A549 (cell line): ENCODE data around the gene CHD8. TPM values are rescaled to one million over a fixed set of nuclear protein-coding genes. Genes with fewer than 3 reads are reported as not detected.
A peak's percentile ranks its signal among the peaks of the same experiment; 100 is the strongest.

Source experiments
- ATAC-seq, 2 experiments: fragments of 200-7000 bp in 1 of 2; fragments of >200 bp in 1 of 2; cut with Nextera tagmentation in 1 of 2; cut with Tn5 transposase in 1 of 2; 3 replicates each; pipeline versions ENCODE4 v1.8.0 to v1.9.1; 2018 to 2020; ENCODE audit warnings: mild to moderate bottlenecking in 1 of 2, moderate library complexity in 1 of 2
- CTCF ChIA-PET: fragments of 300-600 bp; sonication (Branson Sonifier 250); formaldehyde crosslinking; extraction: SDS; loops from one replicate; lab custom pipeline; 2021; ENCODE audit warnings: antibody characterized with exemption, inconsistent platforms; lab: Yijun Ruan, JAX
- POLR2A ChIA-PET: fragments of 350-600 bp; formaldehyde crosslinking; extraction: SDS; loops from one replicate; lab custom pipeline; 2021; ENCODE audit warnings: antibody characterized with exemption, inconsistent platforms; lab: Yijun Ruan, JAX
- DNase-seq, 2 experiments: peaks; one replicate each; pipeline versions ENCODE4 v3.0.0 to v3.0.0-alpha.2; 2011 to 2016; ENCODE audit warnings: low read depth in 1 of 2, low spot score in 1 of 2
- FAIRE-seq: peaks from 2 replicates; lab custom pipeline; 2011; peaks lifted over from hg19 to GRCh38; lab: Jason Lieb, UNC
- H3K27ac ChIP-seq, 2 experiments: fragments of >200 bp; sonication (Bioruptor Twin); formaldehyde crosslinking; 3 replicates each; pipeline ENCODE4 v1.5.1; 2016 to 2017
- H3K4me1 ChIP-seq: fragments of >200 bp; sonication (Bioruptor Twin); formaldehyde crosslinking; 3 replicates; pipeline ENCODE4 v1.6.1; 2016
- H3K4me2 ChIP-seq: fragments of >200 bp; sonication (Bioruptor Twin); formaldehyde crosslinking; 3 replicates; pipeline ENCODE4 v1.6.1; 2016
- H3K4me3 ChIP-seq: fragments of >200 bp; sonication (Bioruptor Twin); formaldehyde crosslinking; 3 replicates; pipeline ENCODE4 v1.5.1; 2016
- H3K9me3 ChIP-seq: fragments of >200 bp; sonication (Bioruptor Twin); formaldehyde crosslinking; 3 replicates; pipeline ENCODE4 v1.6.1; 2016
- BCL3 ChIP-seq: fragments of >200 bp; sonication (Bioruptor Twin); formaldehyde crosslinking; IDR thresholded peaks from 3 replicates; pipeline ENCODE4 v1.6.1; 2016
- BHLHE40 ChIP-seq: IDR thresholded peaks from 2 replicates; pipeline ENCODE4 v1.6.1; 2012; ENCODE audit warnings: low read depth, low read length, inconsistent platforms
- CHD4 ChIP-seq: fragments of 200-600 bp; sonication (generic); IDR thresholded peaks from 2 replicates; pipeline ENCODE4 v1.6.1; 2016; ENCODE audit warnings: antibody characterized with exemption, mild to moderate bottlenecking, borderline replicate concordance
- EHF ChIP-seq: fragments of 250-450 bp; sonication (Bioruptor Pico); IDR thresholded peaks from 2 replicates; pipeline ENCODE4 v1.5.0; 2020; ENCODE audit warnings: mild to moderate bottlenecking
- EHMT2 ChIP-seq: fragments of 200-600 bp; sonication (generic); IDR thresholded peaks from 2 replicates; pipeline ENCODE4 v1.6.1; 2016; ENCODE audit warnings: antibody characterized with exemption, low read depth, mild to moderate bottlenecking, moderate library complexity
- EP300 ChIP-seq, 2 experiments: fragments of >200 bp; sonication (Bioruptor Twin); formaldehyde crosslinking; IDR thresholded peaks; 2 replicates in 1 of 2; 3 replicates in 1 of 2; pipeline ENCODE4 v1.6.1; 2016 to 2017
- ESRRA ChIP-seq: fragments of 150-350 bp; IDR thresholded peaks from 2 replicates; pipeline ENCODE4 v1.6.1; 2014; ENCODE audit warnings: mild to moderate bottlenecking, low read length, borderline replicate concordance
- FOSL2 ChIP-seq, 2 experiments: fragments of 450-650 bp in 1 of 2; fragments of >200 bp in 1 of 2; sonication (Bioruptor Twin) in 1 of 2; formaldehyde crosslinking; IDR thresholded peaks; 2 replicates each; pipeline versions ENCODE4 v1.5.0 to v1.6.1; 2016 to 2020; ENCODE audit warnings: mild to moderate bottlenecking in 1 of 2, moderate library complexity in 1 of 2
- FOXS1 ChIP-seq: fragments of 250-450 bp; sonication (Bioruptor Pico); IDR thresholded peaks from 2 replicates; pipeline ENCODE4 v1.5.0; 2020; ENCODE audit warnings: mild to moderate bottlenecking, moderate library complexity
- HMGXB4 ChIP-seq: fragments of 250-450 bp; sonication (Bioruptor Pico); IDR thresholded peaks from 2 replicates; pipeline ENCODE4 v1.5.0; 2021; ENCODE audit warnings: mild to moderate bottlenecking, moderate library complexity, borderline replicate concordance
- JUN ChIP-seq, 2 experiments: fragments of >200 bp; sonication (Bioruptor Twin); formaldehyde crosslinking; IDR thresholded peaks; 2 replicates in 1 of 2; 3 replicates in 1 of 2; pipeline ENCODE4 v1.6.1; 2016 to 2017
- JUNB ChIP-seq: fragments of >200 bp; sonication (Bioruptor Twin); formaldehyde crosslinking; IDR thresholded peaks from 2 replicates; pipeline ENCODE4 v1.6.1; 2016
- KDM5A ChIP-seq: fragments of 200-600 bp; sonication (generic); IDR thresholded peaks from 2 replicates; pipeline ENCODE4 v1.6.1; 2016; ENCODE audit warnings: antibody characterized with exemption, mild to moderate bottlenecking
- MAFK ChIP-seq: fragments of 450-650 bp; IDR thresholded peaks from 2 replicates; pipeline ENCODE4 v1.6.1; 2014; ENCODE audit not compliant: partially characterized antibody
- MAX ChIP-seq: IDR thresholded peaks from 2 replicates; pipeline ENCODE4 v1.6.1; 2012
- MAZ ChIP-seq: fragments of 150-350 bp; IDR thresholded peaks from 2 replicates; pipeline ENCODE4 v1.6.1; 2014; ENCODE audit warnings: antibody characterized with exemption, low read depth, low read length, borderline replicate concordance
- NFE2L2 ChIP-seq: fragments of 150-350 bp; conservative IDR thresholded peaks from 2 replicates; pipeline ENCODE4 v1.6.1; 2014; ENCODE audit warnings: low read length
- NPAS2 ChIP-seq: fragments of 250-450 bp; sonication (Bioruptor Pico); IDR thresholded peaks from 2 replicates; pipeline ENCODE4 v1.8.0; 2022; ENCODE audit warnings: mild to moderate bottlenecking, moderate library complexity, borderline replicate concordance
- PHF8 ChIP-seq: fragments of 200-600 bp; sonication (generic); IDR thresholded peaks from 2 replicates; pipeline ENCODE4 v1.6.1; 2016; ENCODE audit warnings: low read depth, mild to moderate bottlenecking, antibody characterized with exemption, moderate library complexity, borderline replicate concordance
- POLR2A ChIP-seq: IDR thresholded peaks from 2 replicates; pipeline ENCODE4 v1.6.1; 2012; ENCODE audit warnings: mild to moderate bottlenecking, low read length
- POLR2AphosphoS2 ChIP-seq: conservative IDR thresholded peaks from 2 replicates; pipeline ENCODE4 v1.6.1; 2012; ENCODE audit warnings: low read length, improper control_type of control experiment, inconsistent platforms
- RAD21 ChIP-seq, 2 experiments: fragments of >200 bp in 1 of 2; sonication (Bioruptor Twin) in 1 of 2; formaldehyde crosslinking in 1 of 2; IDR thresholded peaks in 1 of 2; conservative IDR thresholded peaks in 1 of 2; 2 replicates in 1 of 2; 3 replicates in 1 of 2; pipeline ENCODE4 v1.6.1; 2012 to 2018; ENCODE audit warnings: inconsistent platforms in 1 of 2
- USF2 ChIP-seq: fragments of 450-650 bp; IDR thresholded peaks from 2 replicates; pipeline ENCODE4 v1.6.1; 2014; ENCODE audit warnings: antibody characterized with exemption
- ZC3H11A ChIP-seq: fragments of 450-650 bp; IDR thresholded peaks from 2 replicates; pipeline ENCODE4 v1.6.1; 2014; ENCODE audit warnings: antibody characterized with exemption, mild to moderate bottlenecking
- WGBS: methylation state at CpG from one replicate; pipeline ENCODE4 v1.1.6; 2017; ENCODE audit errors: missing lambda C conversion rate; 5-methylcytosine and 5-hydroxymethylcytosine counted together
- polyA plus RNA-seq, 4 experiments: library from polyadenylated mRNA; depleted of rRNA in 3 of 4; stranded (reverse); fragments of >200 nt; fragmentation: RNase III in 1 of 4; extraction: RNeasy Plus Mini Kit Qiagen cat#74134 plus additional on column Dnase treatment in 1 of 4; gene quantifications; 2 replicates in 3 of 4; 3 replicates in 1 of 4; pipeline ENCODE4 v1.2.3, GENCODE V29; 2011 to 2017
- TF ChIP-seq, protein P1 (sequence below): IDR thresholded peaks from 2 replicates; pipeline ENCODE4 v1.6.1; 2012

Gene CHD8
- polyA plus RNA-seq, 2 of the 4 experiments (the other 2 are of a cell fraction), result 28.5 to 36.8 TPM

- WGBS, result 95% methylated on average over 7 of the region's 7 CpGs
- Histone ChIP-seq H3K4me3 (no peak overlapping the region), H3K4me2 (peak overlapping the region; percentile 77), H3K4me1 (peaks cover 27% of the 10 kb centered on the region), H3K27ac (peak overlapping the region; percentile 91 to 97; a peak in 3 of 6 replicates), H3K9me3 (no peaks in the 10 kb centered on the region)
- POLR2A ChIA-PET, result no interaction called here
- CTCF ChIA-PET, result interaction anchor here (0.6 to 1.4 kb wide), 5 partner anchors 8 to 982 kb away, joined by 3 to 5 read pairs (median 3); partner anchors contain the start of gene CHD8
- DNase-seq (no peak), ATAC-seq (no peak), FAIRE-seq (no peak)
- TF ChIP-seq FOXS1 (CRISPR knock-in tag) (no peak), NFE2L2 (no peak), PHF8 (no peak)
These were observed 70.6 kb downstream of the CHD8 start for GRCh38 chr14:21385188-21385904.

DNA sequence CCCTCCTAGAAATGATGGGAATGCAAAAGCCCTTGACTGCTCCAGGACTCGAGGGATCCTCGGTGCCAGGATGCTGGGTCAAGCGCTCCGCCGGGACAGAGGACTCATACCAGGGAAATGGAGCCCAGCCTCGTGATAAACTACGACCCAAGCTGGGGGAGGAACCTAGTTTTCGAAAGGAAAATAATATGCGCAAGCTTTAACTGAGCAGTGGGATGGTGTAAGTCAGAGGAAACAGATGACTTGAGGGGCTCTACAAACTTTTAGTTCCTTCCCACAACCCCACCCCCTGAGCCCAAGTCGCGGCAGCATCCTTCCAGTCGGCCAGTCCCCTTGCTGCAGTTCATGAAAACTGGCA, 71.5 kb downstream of the CHD8 start:
- Histone ChIP-seq H3K4me3 (peak overlapping the region; percentile 71), H3K4me1 (peaks cover 27% of the 10 kb centered on the region), H3K27ac (peak overlapping the region; percentile 91 to 97), H3K9me3 (no peaks in the 10 kb centered on the region), H3K4me2 (peak overlapping the region; percentile 77)
- DNase-seq (no peak), FAIRE-seq (no peak), ATAC-seq (peak in 1 of 2 experiments; percentile 30; a peak in 2 of 6 replicates)
- ChIA-PET POLR2A (interaction anchor here (0.6 to 1.2 kb wide), 8 partner anchors 24 to 127 kb away, joined by 3 to 10 read pairs (median 5); partner anchors contain the start of genes CHD8 and METTL3), CTCF (interaction anchor here (0.6 to 1.4 kb wide), 4 partner anchors 9 to 172 kb away, joined by 3 to 5 read pairs (median 4); no protein-coding TSS in a partner anchor)
- TF ChIP-seq RAD21 (conservative IDR thresholded peaks at IDR 0.05 in 1 of 2, IDR thresholded peaks at IDR 0.05 in 1 of 2) (no peak), BCL3 (no peak), FOXS1 (CRISPR knock-in tag) (no peak), EHMT2 (no peak), PHF8 (no peak), NPAS2 (CRISPR knock-in tag) (no peak), MAZ (no peak), JUN (IDR thresholded peaks at IDR 0.05) (no peak), FOSL2 (IDR thresholded peaks at IDR 0.05) (no peak), FOSL2 (CRISPR knock-in tag; IDR thresholded peaks at IDR 0.05) (no peak)
- WGBS, result 4% methylated on average over 12 of the region's 12 CpGs

DNA sequence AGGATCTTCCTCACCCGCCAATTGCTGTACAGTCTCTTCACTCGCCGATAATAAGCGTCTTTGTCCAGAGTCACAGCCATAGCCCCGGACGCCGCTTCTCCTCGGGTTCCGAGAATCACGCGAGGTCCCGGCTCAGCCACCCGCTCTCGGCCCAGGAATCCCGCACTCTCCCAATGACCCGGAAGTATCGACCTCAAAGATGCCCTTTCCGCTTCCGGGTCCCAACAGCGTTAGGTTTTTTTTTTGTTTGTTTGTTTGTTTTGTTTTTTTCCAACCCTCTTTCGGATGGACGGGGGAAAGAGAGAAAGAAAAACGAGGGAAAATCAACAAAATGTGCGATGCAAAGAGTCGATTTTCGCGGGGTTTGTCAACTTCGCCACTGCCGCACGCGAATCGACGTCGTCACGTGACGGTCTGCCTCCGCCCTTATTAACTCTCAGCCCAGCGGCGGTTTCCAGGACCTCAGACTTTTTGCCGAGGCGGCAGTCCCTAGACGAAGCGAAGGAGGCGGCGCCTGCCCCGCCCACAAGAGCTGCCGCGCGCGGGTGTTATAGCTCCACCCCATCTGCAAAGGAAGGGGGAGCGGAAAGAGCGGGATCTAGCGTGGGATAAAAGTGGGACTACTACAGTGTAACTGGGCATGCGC, 72.0 kb downstream of the CHD8 start, which contains the start of gene SUPT16H:
TSS of gene SUPT16H (minus strand) at position 172 of the 646 bp plus-strand sequence. CDS start at position 80, 92 bp downstream.
- no peak for FAIRE-seq
- WGBS, result 1% methylated on average over 53 of the region's 54 CpGs
- H3K27ac ChIP-seq, result peak within 1 kb of the TSS; percentile 91 to 97
- ATAC-seq, result peak; percentile 93 to 95
- DNase-seq, result peak; percentile 80 to 95
- peaks cover 27% of the 10 kb centered on the region for H3K4me1 ChIP-seq
- H3K4me2 ChIP-seq, result peak within 1 kb of the TSS; percentile 84
- H3K9me3 ChIP-seq, result no peaks in the 10 kb centered on the region
- H3K4me3 ChIP-seq, result peak within 1 kb of the TSS; percentile 71
- ChIA-PET CTCF (interaction anchor here (0.6 to 1.4 kb wide), 2 partner anchors 12 to 173 kb away, joined by 3 to 4 read pairs; no protein-coding TSS in a partner anchor), POLR2A (interaction anchor here (0.6 to 1.2 kb wide), 8 partner anchors 25 to 127 kb away, joined by 3 to 10 read pairs (median 5); partner anchors contain the start of genes CHD8 and METTL3)
- TF ChIP-seq ZC3H11A, result no peak
- TF ChIP-seq MAX, result peak; percentile 90
- TF ChIP-seq MAFK, result peak; percentile 97
- TF ChIP-seq PHF8, result peak; percentile 94; the same call in 1 of the 2 replicates
- TF ChIP-seq BHLHE40, result peak; percentile 72
- no peak for TF ChIP-seq EP300 (IDR thresholded peaks at IDR 0.05)
- peak; percentile 97 for TF ChIP-seq USF2
- TF ChIP-seq CHD4, result no peak
- peak; percentile 65 for TF ChIP-seq POLR2A
- no peak for TF ChIP-seq NPAS2 (CRISPR knock-in tag)
- TF ChIP-seq KDM5A, result 0 out of 2 replicates have a peak, but pooled peaks have one; percentile 3
- no peak for TF ChIP-seq POLR2AphosphoS2
- no peak for TF ChIP-seq ESRRA
- TF ChIP-seq EHF (CRISPR knock-in tag), result no peak
- no peak for TF ChIP-seq RAD21 (conservative IDR thresholded peaks at IDR 0.05 in 1 of 2, IDR thresholded peaks at IDR 0.05 in 1 of 2)
- TF ChIP-seq, protein P1, sequence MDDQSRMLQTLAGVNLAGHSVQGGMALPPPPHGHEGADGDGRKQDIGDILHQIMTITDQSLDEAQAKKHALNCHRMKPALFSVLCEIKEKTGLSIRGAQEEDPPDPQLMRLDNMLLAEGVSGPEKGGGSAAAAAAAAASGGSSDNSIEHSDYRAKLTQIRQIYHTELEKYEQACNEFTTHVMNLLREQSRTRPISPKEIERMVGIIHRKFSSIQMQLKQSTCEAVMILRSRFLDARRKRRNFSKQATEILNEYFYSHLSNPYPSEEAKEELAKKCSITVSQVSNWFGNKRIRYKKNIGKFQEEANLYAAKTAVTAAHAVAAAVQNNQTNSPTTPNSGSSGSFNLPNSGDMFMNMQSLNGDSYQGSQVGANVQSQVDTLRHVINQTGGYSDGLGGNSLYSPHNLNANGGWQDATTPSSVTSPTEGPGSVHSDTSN, result 0 out of 2 replicates have a peak, but pooled peaks have one; percentile 17
- peak; percentile 90 for TF ChIP-seq HMGXB4 (CRISPR knock-in tag)
- TF ChIP-seq JUNB, result no peak
